Keratinocyte (primary cell): ENCODE measurements around the gene VPS52. TPM values are rescaled to one million over a fixed set of nuclear protein-coding genes. Genes with fewer than 3 reads are reported as not detected.

ENCODE experiments used
- DNase-seq: peaks from one replicate; pipeline ENCODE4 v3.0.0-alpha.2; 2011; ENCODE audit warnings: low read depth, missing footprints, low spot score
- FAIRE-seq: peaks from 2 replicates; lab custom pipeline; 2011; peaks lifted over from hg19 to GRCh38; lab: Jason Lieb, UNC
- H2AFZ ChIP-seq: 2 replicates; pipeline ENCODE4 v1.6.0; 2012; ENCODE audit warnings: low read length, control low read depth, inconsistent platforms; ENCODE audit not compliant: control insufficient read depth
- H3K27ac ChIP-seq: 2 replicates; pipeline ENCODE4 v1.5.1; 2011; ENCODE audit warnings: low read length; ENCODE audit not compliant: control insufficient read depth, insufficient read depth
- H3K27me3 ChIP-seq: 3 replicates; pipeline ENCODE4 v1.6.0; 2011; ENCODE audit warnings: low read length; ENCODE audit not compliant: control insufficient read depth, insufficient read depth; ENCODE audit errors: extremely low read depth
- H3K36me3 ChIP-seq, 2 experiments: 2 replicates in 1 of 2; 3 replicates in 1 of 2; pipeline ENCODE4 v1.5.1; 2011; ENCODE audit warnings: low read length in 2 of 2, mild to moderate bottlenecking in 1 of 2; ENCODE audit not compliant: control insufficient read depth in 2 of 2, insufficient read depth in 2 of 2; ENCODE audit errors: extremely low read depth in 1 of 2
- H3K4me1 ChIP-seq: 3 replicates; pipeline ENCODE4 v1.5.1; 2011; ENCODE audit warnings: low read length; ENCODE audit not compliant: control insufficient read depth, insufficient read depth; ENCODE audit errors: extremely low read depth
- H3K4me2 ChIP-seq: 3 replicates; pipeline ENCODE4 v1.6.0; 2011; ENCODE audit warnings: low read depth, low read length; ENCODE audit not compliant: control insufficient read depth, insufficient read depth; ENCODE audit errors: extremely low read depth
- H3K4me3 ChIP-seq, 3 experiments: fragments of 200-600 bp in 1 of 3; sonication (generic) in 1 of 3; 2 replicates in 2 of 3; 3 replicates in 1 of 3; pipeline ENCODE4 v1.5.1; 2011 to 2016; ENCODE audit warnings: low read length in 3 of 3, mild to moderate bottlenecking in 3 of 3, control low read depth in 2 of 3, inconsistent platforms in 1 of 3, low read depth in 1 of 3, mixed read lengths in 1 of 3, mixed run types in 1 of 3, moderate library complexity in 1 of 3; ENCODE audit not compliant: control insufficient read depth in 2 of 3, insufficient read depth in 2 of 3; ENCODE audit errors: extremely low read depth in 1 of 3
- H3K79me2 ChIP-seq: 2 replicates; pipeline ENCODE4 v1.6.0; 2012; ENCODE audit warnings: low read length; ENCODE audit not compliant: control insufficient read depth, insufficient read depth
- H3K9ac ChIP-seq: 3 replicates; pipeline ENCODE4 v1.6.0; 2011; ENCODE audit warnings: low read length; ENCODE audit not compliant: control insufficient read depth, insufficient read depth; ENCODE audit errors: extremely low read depth
- H3K9me1 ChIP-seq: 3 replicates; pipeline ENCODE4 v1.6.0; 2011; ENCODE audit warnings: low read length; ENCODE audit not compliant: control insufficient read depth, insufficient read depth; ENCODE audit errors: extremely low read depth
- H3K9me3 ChIP-seq: 2 replicates; pipeline ENCODE4 v1.5.1; 2012; ENCODE audit warnings: low read depth, low read length; ENCODE audit not compliant: control insufficient read depth
- H4K20me1 ChIP-seq: 3 replicates; pipeline ENCODE4 v1.6.0; 2011; ENCODE audit warnings: low read length; ENCODE audit not compliant: control insufficient read depth, insufficient read depth; ENCODE audit errors: extremely low read depth
- EZH2 ChIP-seq: IDR thresholded peaks from one replicate; pipeline ENCODE4 v1.6.1; 2012; ENCODE audit warnings: inconsistent platforms, mild to moderate bottlenecking, low read length, moderate library complexity
- dilution Hi-C: fragments of 300-500 bp; cut with MboI; formaldehyde crosslinking; loops from one replicate; pipeline ENCODE4 v1.7.0; 2020; ENCODE audit warnings: low sequenced_read_pairs; ENCODE audit not compliant: extremely low pct_ligation_motif_present
- polyA plus RNA-seq, 5 experiments: library from polyadenylated mRNA; depleted of rRNA in 3 of 5; stranded (reverse) in 3 of 5; stranded (forward) in 1 of 5; unstranded in 1 of 5; fragments of >200 nt; gene quantifications; 1 replicate in 1 of 5; 2 replicates in 3 of 5; 3 replicates in 1 of 5; pipeline versions ENCODE4 v1.2.1 to v1.2.3, GENCODE V29; 2011 to 2012; ENCODE audit warnings: missing spikeins in 2 of 5, low read depth in 1 of 5, low replicate concordance in 1 of 5
- TF ChIP-seq, protein P1 (sequence below), 3 experiments: IDR thresholded peaks in 1 of 3; conservative IDR thresholded peaks in 1 of 3; optimal IDR thresholded peaks in 1 of 3; 2 replicates in 2 of 3; 3 replicates in 1 of 3; pipeline versions ENCODE3 to v1.5.1; 2011; ENCODE audit warnings: low read length in 3 of 3, mild to moderate bottlenecking in 3 of 3, moderate library complexity in 2 of 3, control low read depth in 1 of 3, inconsistent platforms in 1 of 3; ENCODE audit not compliant: insufficient read depth in 2 of 3; ENCODE audit errors: extremely low read depth in 1 of 3

The VPS52 gene
- polyA plus RNA-seq, 1 donor (not counting 4 experiments of a cell fraction or from before 2014, with no cell fraction given), result 36.2 TPM

DNA sequence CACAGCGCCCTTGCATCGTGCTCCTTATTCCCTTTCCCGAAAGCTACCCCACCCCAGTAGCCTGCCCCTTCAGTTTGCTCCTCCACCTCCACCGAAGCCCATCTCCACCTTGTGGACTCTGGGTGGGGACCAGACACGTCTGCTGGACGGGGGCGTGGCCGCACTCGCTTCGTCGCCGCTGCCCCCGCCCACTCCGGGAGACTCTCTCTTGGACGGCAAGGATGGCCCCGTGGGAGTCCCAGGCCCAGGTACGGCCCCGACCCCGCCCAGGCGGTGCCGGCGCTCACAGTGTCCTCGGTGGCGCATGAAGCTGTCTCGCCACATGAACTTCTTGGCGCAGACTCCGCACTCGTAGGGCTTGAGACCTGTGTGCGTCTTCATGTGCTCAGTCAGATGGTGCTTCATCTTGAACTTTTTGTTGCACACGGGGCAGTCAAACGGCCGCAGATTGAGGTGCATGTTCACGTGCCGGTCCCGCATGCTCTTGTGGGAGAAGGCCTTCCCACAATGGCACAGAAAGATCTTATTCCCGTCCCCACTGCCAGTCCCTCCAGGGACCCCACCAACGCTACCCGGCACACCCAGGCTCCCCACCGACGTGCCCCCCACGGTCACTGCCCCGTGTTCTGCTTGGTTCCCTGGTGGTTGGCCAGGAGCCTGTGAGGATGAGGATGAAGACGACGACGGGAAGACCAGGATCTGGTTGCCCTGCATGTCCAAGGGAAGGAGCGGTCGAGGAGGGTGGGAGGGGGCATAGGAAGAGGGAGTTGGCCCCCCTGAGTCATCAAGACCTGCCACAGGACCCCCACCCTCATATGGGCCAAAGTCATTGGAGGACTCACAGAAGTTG, 43.5 kb upstream of the VPS52 start:
- peaks cover 31% of the 10 kb centered on the region for H3K4me1 ChIP-seq
- no peaks in the 10 kb centered on the region for H3K27me3 ChIP-seq
- peaks cover 22% of the 10 kb centered on the region in 2 experiments for H3K36me3 ChIP-seq
- DNase-seq, result no peak
- no peaks in the 10 kb centered on the region for H3K9me3 ChIP-seq
- no peak for TF ChIP-seq EZH2
- TF ChIP-seq, protein P1, sequence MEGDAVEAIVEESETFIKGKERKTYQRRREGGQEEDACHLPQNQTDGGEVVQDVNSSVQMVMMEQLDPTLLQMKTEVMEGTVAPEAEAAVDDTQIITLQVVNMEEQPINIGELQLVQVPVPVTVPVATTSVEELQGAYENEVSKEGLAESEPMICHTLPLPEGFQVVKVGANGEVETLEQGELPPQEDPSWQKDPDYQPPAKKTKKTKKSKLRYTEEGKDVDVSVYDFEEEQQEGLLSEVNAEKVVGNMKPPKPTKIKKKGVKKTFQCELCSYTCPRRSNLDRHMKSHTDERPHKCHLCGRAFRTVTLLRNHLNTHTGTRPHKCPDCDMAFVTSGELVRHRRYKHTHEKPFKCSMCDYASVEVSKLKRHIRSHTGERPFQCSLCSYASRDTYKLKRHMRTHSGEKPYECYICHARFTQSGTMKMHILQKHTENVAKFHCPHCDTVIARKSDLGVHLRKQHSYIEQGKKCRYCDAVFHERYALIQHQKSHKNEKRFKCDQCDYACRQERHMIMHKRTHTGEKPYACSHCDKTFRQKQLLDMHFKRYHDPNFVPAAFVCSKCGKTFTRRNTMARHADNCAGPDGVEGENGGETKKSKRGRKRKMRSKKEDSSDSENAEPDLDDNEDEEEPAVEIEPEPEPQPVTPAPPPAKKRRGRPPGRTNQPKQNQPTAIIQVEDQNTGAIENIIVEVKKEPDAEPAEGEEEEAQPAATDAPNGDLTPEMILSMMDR (optimal IDR thresholded peaks at IDR 0.05 in 1 of 3, IDR thresholded peaks at IDR 0.05 in 1 of 3, conservative IDR thresholded peaks at IDR 0.05 in 1 of 3; ENCODE audit: extremely low read depth in 1 of 3, insufficient read depth in 2 of 3, low read length in 3 of 3), result no peak
- no peak for FAIRE-seq
- peak overlapping the region; percentile 69 to 95 (median 95) for H3K4me3 ChIP-seq
- H3K27ac ChIP-seq, result peak overlapping the region; percentile 96
- peaks cover 52% of the 10 kb centered on the region for H3K79me2 ChIP-seq
- H3K4me2 ChIP-seq, result peak overlapping the region; percentile 76
- no peaks in the 10 kb centered on the region for H4K20me1 ChIP-seq
- no peaks in the 10 kb centered on the region for H3K9me1 ChIP-seq
- dilution Hi-C loops, result no loop called here
- H2AFZ ChIP-seq, result peak overlapping the region; percentile 5
- H3K9ac ChIP-seq, result peak overlapping the region; percentile 99

DNA sequence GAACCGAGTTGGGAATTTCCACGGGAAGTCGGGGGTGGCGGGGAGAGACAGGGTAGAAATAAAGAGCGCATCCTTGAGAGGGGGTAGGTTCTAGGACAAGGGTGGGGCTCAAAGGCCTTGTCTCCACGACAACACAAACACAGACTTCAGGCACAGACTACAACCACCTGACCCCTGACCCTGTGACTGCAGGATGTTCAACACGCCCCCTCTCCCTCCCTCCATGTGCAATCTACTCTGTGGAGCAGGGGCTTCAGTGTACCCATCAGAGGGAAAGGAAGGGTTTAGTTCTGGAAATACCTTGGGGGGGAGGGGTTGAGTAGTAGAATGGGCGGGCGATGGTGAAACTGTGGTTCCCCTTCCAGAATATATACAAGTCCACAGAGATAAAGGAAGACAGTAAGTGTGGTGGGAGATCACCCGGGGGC, 42.9 kb upstream of the VPS52 start:
- H3K9me1 ChIP-seq, result no peaks in the 10 kb centered on the region
- H3K27ac ChIP-seq, result peak overlapping the region; percentile 96
- peaks cover 26% of the 10 kb centered on the region for H3K4me1 ChIP-seq
- peaks cover 51% of the 10 kb centered on the region for H3K79me2 ChIP-seq
- H3K36me3 ChIP-seq, result peaks cover 16 to 17% of the 10 kb centered on the region in 2 experiments
- no peaks in the 10 kb centered on the region for H4K20me1 ChIP-seq
- DNase-seq, result no peak
- peak overlapping the region; percentile 5 for H2AFZ ChIP-seq
- TF ChIP-seq, protein P1 (optimal IDR thresholded peaks at IDR 0.05 in 1 of 3, IDR thresholded peaks at IDR 0.05 in 1 of 3, conservative IDR thresholded peaks at IDR 0.05 in 1 of 3; ENCODE audit: extremely low read depth in 1 of 3, insufficient read depth in 2 of 3, low read length in 3 of 3), result no peak
- TF ChIP-seq EZH2, result no peak
- FAIRE-seq, result no peak
- H3K27me3 ChIP-seq, result no peaks in the 10 kb centered on the region
- H3K4me3 ChIP-seq, result peak overlapping the region; percentile 69 to 95 (median 95)
- peak overlapping the region; percentile 99 for H3K9ac ChIP-seq
- dilution Hi-C loops, result no loop called here
- no peaks in the 10 kb centered on the region for H3K9me3 ChIP-seq
- peak overlapping the region; percentile 76 for H3K4me2 ChIP-seq
